Measurements from ENCODE around the gene REX1BD.

- TF ChIP-seq CTCF (IDR thresholded peaks at IDR 0.05 in 2 of 3, conservative IDR thresholded peaks at IDR 0.05 in 1 of 3; ENCODE audit: borderline replicate concordance in 1 of 3, insufficient read depth in 1 of 3, low read depth in 2 of 3, low read length in 2 of 3): no peak
- no peak for TF ChIP-seq CBX3 (IDR thresholded peaks at IDR 0.05; ENCODE audit: low read depth)
Measured at GRCh38 chr19:18551631-18552030, 37.0 kb upstream of the REX1BD start.

All from HCT116 (cell line).